A549 treated with RU486 at 1 μM for 4 hours (cell line): ENCODE measurements around the gene NBPF4. TPM values are rescaled to one million over a fixed set of nuclear protein-coding genes. Genes with fewer than 3 reads are reported as not detected.

Experiments used
- total RNA-seq: library from RNA; stranded (reverse); fragments of 200-300 nt; extraction: Qiagen RNA extraction; gene quantifications from 5 replicates; pipeline ENCODE4 v1.2.3, GENCODE V29; 2022; ENCODE audit warnings: low read depth

The NBPF4 gene
- total RNA-seq: 0.12 to 0.23 TPM (median 0.19 TPM) in 4 of 5 replicates, not detected in the other

GRCh38 chr1:108243976-108244375 is at the start of gene NBPF4:
NBPF4 (minus strand) TSS chr1:108244076; CDS start chr1:108243761, 315 bp downstream.

GRCh38 chr1:108199781-108200686 is 43.8 kb downstream of the NBPF4 start, which contains the start of gene SLC25A24:
SLC25A24 (minus strand) TSS chr1:108200343; CDS start chr1:108200138, 205 bp downstream.

Other genes starting within 250 kb of the NBPF4 start
- gene SLC25A24, start 43.7 kb downstream of the NBPF4 start, total RNA-seq: 12.5 to 32.7 TPM (median 28.8 TPM) in 5 replicates
- gene NBPF6, start 206.3 kb upstream of the NBPF4 start, total RNA-seq: not detected in 5 replicates